ENCODE data around the gene RBFOX2.
"Not testable (repeated sequence)": the region's sequence is repeated elsewhere in the genome, so short reads cannot be mapped to it uniquely, and the experiment has no call there.

RBFOX2 gene

GRCh38 chr22:36028646-36029405 lies at the start of gene RBFOX2:
Gene RBFOX2 (minus strand): TSS chr22:36028824. CDS start chr22:36028425, 399 bp downstream.
- DNase-seq (ENCODE audit: low spot score): peak; percentile 80

GRCh38 chr22:36077271-36077670 lies 48.6 kb upstream of the RBFOX2 start:
- no peak for DNase-seq (ENCODE audit: low spot score)

- DNase-seq (ENCODE audit: low spot score): no peak
These were observed 47.1 kb upstream of the RBFOX2 start for GRCh38 chr22:36075724-36076123.

- DNase-seq (ENCODE audit: low spot score): no peak
These were observed 46.6 kb upstream of the RBFOX2 start for GRCh38 chr22:36075230-36075629.

- DNase-seq (ENCODE audit: low spot score): no peak
These were observed 44.9 kb upstream of the RBFOX2 start for GRCh38 chr22:36073476-36073875.

GRCh38 chr22:36070645-36071044 lies 42.0 kb upstream of the RBFOX2 start:
- DNase-seq (ENCODE audit: low spot score): not testable (repeated sequence)

GRCh38 chr22:36069368-36069767 lies 40.7 kb upstream of the RBFOX2 start:
- DNase-seq (ENCODE audit: low spot score): no peak

- no peak for DNase-seq (ENCODE audit: low spot score)
These were observed 40.2 kb upstream of the RBFOX2 start for GRCh38 chr22:36068776-36069344.

GRCh38 chr22:36067235-36067558 lies 38.6 kb upstream of the RBFOX2 start:
- no peak for DNase-seq (ENCODE audit: low spot score)

- DNase-seq (ENCODE audit: low spot score): peak; percentile 65
These were observed 37.3 kb upstream of the RBFOX2 start for GRCh38 chr22:36065775-36066544.

- no peak for DNase-seq (ENCODE audit: low spot score)
These were observed 36.8 kb upstream of the RBFOX2 start for GRCh38 chr22:36065462-36065774.

GRCh38 chr22:36064358-36064757 lies 35.7 kb upstream of the RBFOX2 start:
- DNase-seq (ENCODE audit: low spot score): no peak

- DNase-seq (ENCODE audit: low spot score): no peak
These were observed 28.4 kb upstream of the RBFOX2 start for GRCh38 chr22:36056980-36057379.

- no peak for DNase-seq (ENCODE audit: low spot score)
These were observed 27.0 kb upstream of the RBFOX2 start for GRCh38 chr22:36055376-36056295.

GRCh38 chr22:36054446-36054845 lies 25.8 kb upstream of the RBFOX2 start:
- not testable (repeated sequence) for DNase-seq (ENCODE audit: low spot score)

GRCh38 chr22:36053242-36054147 lies 24.9 kb upstream of the RBFOX2 start:
- DNase-seq (ENCODE audit: low spot score): no peak

- peak; percentile 30 for DNase-seq (ENCODE audit: low spot score)
These were observed 23.9 kb upstream of the RBFOX2 start for GRCh38 chr22:36052505-36052941.

- no peak for DNase-seq (ENCODE audit: low spot score)
These were observed 21.0 kb upstream of the RBFOX2 start for GRCh38 chr22:36049678-36049997.

- DNase-seq (ENCODE audit: low spot score): no peak
These were observed 20.5 kb upstream of the RBFOX2 start for GRCh38 chr22:36048911-36049677.

- not testable (repeated sequence) for DNase-seq (ENCODE audit: low spot score)
These were observed 15.9 kb upstream of the RBFOX2 start for GRCh38 chr22:36044517-36044916.

All from NAMALWA (cell line).